ENCODE data around the gene HSF4. TPM values are rescaled to one million over a fixed set of nuclear protein-coding genes. Genes with fewer than 3 reads are reported as not detected.

HSF4 gene
- total RNA-seq, 4 donors from 2014 or later, result 56.5 to 351 (median 102) TPM

DNA sequence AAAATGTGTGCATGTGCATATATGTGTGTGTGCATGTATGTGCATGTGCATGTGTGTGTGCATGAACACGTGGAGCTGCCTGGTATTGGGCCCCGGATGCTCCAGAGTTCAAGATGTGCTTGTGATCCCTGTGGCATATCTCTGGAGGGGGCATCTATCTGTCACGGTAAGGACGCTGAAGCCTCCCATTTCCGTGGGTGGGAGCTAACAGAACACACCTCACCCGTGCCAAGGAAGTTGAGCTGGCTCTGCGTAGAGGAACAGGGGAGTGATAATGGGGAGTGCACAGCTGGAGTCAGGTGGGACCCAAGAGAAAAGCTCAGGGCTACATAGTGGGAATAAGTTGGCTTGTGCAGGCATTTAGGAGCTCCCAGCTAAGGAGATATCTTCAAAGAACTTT lies 47.1 kb downstream of the HSF4 start:
- TF ChIP-seq POLR2AphosphoS5 (IDR thresholded peaks at IDR 0.05) (no peak), POLR2A (IDR thresholded peaks at IDR 0.05) (no peak), EP300 (IDR thresholded peaks at IDR 0.05) (no peak)
- TF ChIP-seq, protein P1, sequence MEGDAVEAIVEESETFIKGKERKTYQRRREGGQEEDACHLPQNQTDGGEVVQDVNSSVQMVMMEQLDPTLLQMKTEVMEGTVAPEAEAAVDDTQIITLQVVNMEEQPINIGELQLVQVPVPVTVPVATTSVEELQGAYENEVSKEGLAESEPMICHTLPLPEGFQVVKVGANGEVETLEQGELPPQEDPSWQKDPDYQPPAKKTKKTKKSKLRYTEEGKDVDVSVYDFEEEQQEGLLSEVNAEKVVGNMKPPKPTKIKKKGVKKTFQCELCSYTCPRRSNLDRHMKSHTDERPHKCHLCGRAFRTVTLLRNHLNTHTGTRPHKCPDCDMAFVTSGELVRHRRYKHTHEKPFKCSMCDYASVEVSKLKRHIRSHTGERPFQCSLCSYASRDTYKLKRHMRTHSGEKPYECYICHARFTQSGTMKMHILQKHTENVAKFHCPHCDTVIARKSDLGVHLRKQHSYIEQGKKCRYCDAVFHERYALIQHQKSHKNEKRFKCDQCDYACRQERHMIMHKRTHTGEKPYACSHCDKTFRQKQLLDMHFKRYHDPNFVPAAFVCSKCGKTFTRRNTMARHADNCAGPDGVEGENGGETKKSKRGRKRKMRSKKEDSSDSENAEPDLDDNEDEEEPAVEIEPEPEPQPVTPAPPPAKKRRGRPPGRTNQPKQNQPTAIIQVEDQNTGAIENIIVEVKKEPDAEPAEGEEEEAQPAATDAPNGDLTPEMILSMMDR (IDR thresholded peaks at IDR 0.05), result no peak
- H3K4me3 ChIP-seq, result no peak overlapping the region
- H3K4me1 ChIP-seq, result peaks cover 13% of the 10 kb centered on the region

GRCh38 chr16:67212766-67213165 lies 48.2 kb downstream of the HSF4 start:
- peaks cover 4% of the 10 kb centered on the region for H3K36me3 ChIP-seq
- no peak overlapping the region for H3K4me3 ChIP-seq
- DNase-seq (ENCODE audit: low spot score in 2 of 2), result no peak
- H3K27ac ChIP-seq, result no peak overlapping the region
- TF ChIP-seq POLR2A (IDR thresholded peaks at IDR 0.05) (no peak), EP300 (IDR thresholded peaks at IDR 0.05) (no peak), POLR2AphosphoS5 (IDR thresholded peaks at IDR 0.05) (no peak)
- TF ChIP-seq, protein P1 (IDR thresholded peaks at IDR 0.05), result no peak
- H3K9me3 ChIP-seq, result no peaks in the 10 kb centered on the region
- H3K27me3 ChIP-seq, result no peaks in the 10 kb centered on the region
- peaks cover 15% of the 10 kb centered on the region for H3K4me1 ChIP-seq

More for the DNA sequence above, 47.1 kb downstream of the HSF4 start:
- H3K36me3 ChIP-seq, result peaks cover 9% of the 10 kb centered on the region
- WGBS, result 86% methylated on average over 7 of the region's 7 CpGs
- no peak overlapping the region for H3K27ac ChIP-seq
- DNase-seq (ENCODE audit: low spot score in 2 of 2), result no peak
- no peaks in the 10 kb centered on the region for H3K9me3 ChIP-seq
- no peaks in the 10 kb centered on the region for H3K27me3 ChIP-seq

DNA sequence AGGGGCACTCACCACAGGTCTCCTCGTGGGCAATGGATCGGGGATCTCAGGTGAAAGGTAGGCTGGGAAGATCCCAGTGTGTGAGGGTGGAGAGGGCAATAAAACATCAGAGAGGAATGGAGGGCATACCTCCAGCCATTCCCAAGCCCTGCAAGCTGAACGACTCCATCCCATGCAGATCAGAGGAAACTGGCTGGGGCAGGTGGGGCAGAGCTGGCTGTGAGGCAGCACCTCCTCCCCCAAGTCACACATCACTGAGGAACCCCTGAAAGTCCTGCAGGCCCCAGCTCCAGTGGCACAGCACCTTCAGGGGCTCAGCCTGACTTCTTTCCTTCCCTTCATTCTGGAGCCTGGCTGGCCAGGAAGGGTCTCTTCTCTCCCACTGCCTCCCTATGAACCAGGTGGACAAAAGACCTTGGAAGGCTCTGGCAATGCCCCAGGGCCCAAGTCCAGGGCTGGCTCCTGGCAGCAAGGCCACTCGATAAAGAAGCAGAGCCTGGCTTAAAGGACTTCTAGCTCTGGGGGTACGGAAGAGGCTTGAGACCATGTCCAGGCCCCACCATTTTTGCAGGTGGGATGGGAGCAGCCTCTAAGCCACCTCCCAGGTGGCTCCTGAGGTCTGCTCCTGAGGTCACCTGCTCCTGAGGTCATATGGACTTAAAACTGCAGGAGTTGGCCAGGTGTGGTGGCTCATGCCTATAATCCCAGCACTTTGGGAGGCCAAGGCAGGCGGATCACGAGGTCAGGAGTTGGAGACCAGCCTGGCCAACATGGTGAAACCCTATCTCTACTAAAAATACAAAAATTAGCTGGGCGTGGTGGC lies 48.9 kb downstream of the HSF4 start:
- WGBS, result 84% methylated on average over 8 of the region's 8 CpGs
- H3K4me1 ChIP-seq, result peaks cover 13% of the 10 kb centered on the region
- no peaks in the 10 kb centered on the region for H3K27me3 ChIP-seq
- TF ChIP-seq, protein P1 (IDR thresholded peaks at IDR 0.05), result no peak
- TF ChIP-seq POLR2A (IDR thresholded peaks at IDR 0.05) (no peak), EP300 (IDR thresholded peaks at IDR 0.05) (no peak), POLR2AphosphoS5 (IDR thresholded peaks at IDR 0.05) (no peak)
- no peak overlapping the region for H3K27ac ChIP-seq
- no peak for DNase-seq (ENCODE audit: low spot score in 2 of 2)
- no peaks in the 10 kb centered on the region for H3K9me3 ChIP-seq
- H3K4me3 ChIP-seq, result no peak overlapping the region
- H3K36me3 ChIP-seq, result peaks cover 4% of the 10 kb centered on the region

GRCh38 chr16:67215706-67216105 lies 51.2 kb downstream of the HSF4 start:
- Histone ChIP-seq H3K27me3 (no peaks in the 10 kb centered on the region), H3K36me3 (no peaks in the 10 kb centered on the region), H3K4me3 (no peak overlapping the region), H3K4me1 (peaks cover 13% of the 10 kb centered on the region), H3K27ac (no peak overlapping the region), H3K9me3 (no peaks in the 10 kb centered on the region)
- DNase-seq (ENCODE audit: low spot score in 2 of 2), result no peak
- WGBS, result 74% methylated on average over 5 of the region's 5 CpGs
- TF ChIP-seq POLR2AphosphoS5 (IDR thresholded peaks at IDR 0.05) (no peak), EP300 (IDR thresholded peaks at IDR 0.05) (no peak), POLR2A (IDR thresholded peaks at IDR 0.05) (no peak)
- TF ChIP-seq, protein P1 (IDR thresholded peaks at IDR 0.05), result no peak

DNA sequence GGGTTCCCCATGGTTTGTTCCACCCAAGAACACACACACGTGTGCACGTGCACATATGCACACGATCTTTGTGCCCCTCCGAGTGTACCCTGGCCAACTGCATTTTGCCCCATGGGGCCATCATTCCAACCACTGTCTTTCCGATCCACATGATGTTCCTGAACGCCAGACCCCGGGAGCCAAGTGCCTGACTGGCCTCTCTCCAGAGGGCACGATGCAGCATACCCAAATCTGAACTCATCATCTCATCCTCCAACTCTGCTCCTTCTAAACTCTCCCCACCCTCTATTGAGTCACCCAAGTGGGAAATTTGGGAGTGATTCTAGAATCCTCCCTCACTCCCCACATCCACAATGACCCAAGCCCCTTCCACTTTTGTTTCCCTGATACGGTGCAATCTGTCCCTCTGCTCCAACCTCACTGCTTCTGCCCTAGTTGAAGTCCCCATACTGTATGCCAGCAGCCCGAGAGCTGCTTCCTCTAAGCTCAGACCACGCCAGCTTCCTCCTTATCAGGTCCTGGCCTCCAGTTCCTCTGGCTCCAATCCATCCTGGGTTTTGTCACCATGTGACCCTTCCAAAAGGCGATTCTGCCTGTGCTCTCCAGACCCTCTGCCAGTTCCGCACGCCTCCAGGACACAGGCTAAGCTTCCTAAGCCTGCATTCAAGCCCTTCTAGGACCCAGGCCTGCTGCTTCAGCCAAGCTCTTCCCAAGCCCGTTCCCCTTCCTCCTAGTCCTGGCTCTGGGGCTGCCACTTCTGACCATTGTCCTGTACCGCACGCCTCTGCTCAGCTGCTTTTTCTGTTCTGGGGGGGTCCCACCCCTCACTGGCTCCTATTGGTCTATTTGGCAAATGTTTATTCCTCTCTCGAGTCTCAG lies 52.3 kb downstream of the HSF4 start:
- H3K27ac ChIP-seq, result no peak overlapping the region
- no peak for DNase-seq (ENCODE audit: low spot score in 2 of 2)
- H3K9me3 ChIP-seq, result no peaks in the 10 kb centered on the region
- no peaks in the 10 kb centered on the region for H3K36me3 ChIP-seq
- H3K27me3 ChIP-seq, result no peaks in the 10 kb centered on the region
- peaks cover 13% of the 10 kb centered on the region for H3K4me1 ChIP-seq
- no peak overlapping the region for H3K4me3 ChIP-seq
- TF ChIP-seq POLR2AphosphoS5 (IDR thresholded peaks at IDR 0.05) (no peak), POLR2A (IDR thresholded peaks at IDR 0.05) (no peak), EP300 (IDR thresholded peaks at IDR 0.05) (no peak)
- TF ChIP-seq, protein P1 (IDR thresholded peaks at IDR 0.05), result no peak
- 81% methylated on average over 18 of the region's 18 CpGs for WGBS
